NCI-H1930 (cell line): ENCODE measurements around the gene ANKRD61.
"Not testable (repeated sequence)": the region's sequence is repeated elsewhere in the genome, so short reads cannot be mapped to it uniquely, and the experiment has no call there.

ENCODE experiments used
- DNase-seq, 2 experiments: peaks; one replicate each; lab custom pipeline; 2025; lab: John Stamatoyannopoulos, UW

Gene ANKRD61

GRCh38 chr7:6030988-6031387 is at the start of gene ANKRD61:
ANKRD61 (plus strand) TSS chr7:6031376; CDS start chr7:6031376, 0 bp downstream.
- DNase-seq, result no peak

GRCh38 chr7:5987061-5987460 is 44.1 kb upstream of the ANKRD61 start:
- DNase-seq, result not testable (repeated sequence)

- peak in 1 of 2 experiments; percentile 25 for DNase-seq
Observed at GRCh38 chr7:5997210-5997808, 33.9 kb upstream of the ANKRD61 start.

GRCh38 chr7:6007386-6007785 is 23.8 kb upstream of the ANKRD61 start:
- DNase-seq, result no peak

GRCh38 chr7:6007835-6008590 is 23.2 kb upstream of the ANKRD61 start:
- not testable (repeated sequence) for DNase-seq

- peak; percentile 96 to 98 for DNase-seq
Observed at GRCh38 chr7:6008668-6009611, 22.2 kb upstream of the ANKRD61 start, which contains the start of the genes AIMP2 and PMS2. AIMP2 (plus strand) TSS chr7:6009272; CDS start chr7:6009364, 92 bp downstream. PMS2 (minus strand) TSS chr7:6009049; CDS start chr7:6009019, 30 bp downstream.

GRCh38 chr7:6010370-6010769 is 20.8 kb upstream of the ANKRD61 start:
- DNase-seq, result not testable (repeated sequence)

GRCh38 chr7:6011541-6011940 is 19.6 kb upstream of the ANKRD61 start:
- DNase-seq, result no peak

GRCh38 chr7:6012355-6013104 is 18.6 kb upstream of the ANKRD61 start:
- DNase-seq, result no peak

- peak in 1 of 2 experiments; percentile 75 for DNase-seq
Observed at GRCh38 chr7:6015917-6016652, 15.1 kb upstream of the ANKRD61 start.

GRCh38 chr7:6016653-6016966 is 14.6 kb upstream of the ANKRD61 start:
- DNase-seq, result no peak

GRCh38 chr7:6020371-6021286 is 10.5 kb upstream of the ANKRD61 start:
- peak in 1 of 2 experiments; percentile 13 for DNase-seq

- DNase-seq, result no peak
Observed at GRCh38 chr7:6022707-6023106, 8.5 kb upstream of the ANKRD61 start.

- DNase-seq, result no peak
Observed at GRCh38 chr7:6023974-6024435, 7.2 kb upstream of the ANKRD61 start.

- no peak for DNase-seq
Observed at GRCh38 chr7:6026011-6026819, 5.0 kb upstream of the ANKRD61 start.

GRCh38 chr7:6026820-6027311 is 4.3 kb upstream of the ANKRD61 start:
- DNase-seq, result no peak

- no peak for DNase-seq
Observed at GRCh38 chr7:6027806-6028365, 3.3 kb upstream of the ANKRD61 start.

- no peak for DNase-seq
Observed at GRCh38 chr7:6028563-6028962, 2.6 kb upstream of the ANKRD61 start.
